SHP77 treated with DMSO at 0.1 percent for 48 hours (cell line): ENCODE measurements around the gene ABCF2.

Source experiments
- DNase-seq: peaks from one replicate; lab custom pipeline; 2025; lab: John Stamatoyannopoulos, UW

ABCF2 gene

DNA sequence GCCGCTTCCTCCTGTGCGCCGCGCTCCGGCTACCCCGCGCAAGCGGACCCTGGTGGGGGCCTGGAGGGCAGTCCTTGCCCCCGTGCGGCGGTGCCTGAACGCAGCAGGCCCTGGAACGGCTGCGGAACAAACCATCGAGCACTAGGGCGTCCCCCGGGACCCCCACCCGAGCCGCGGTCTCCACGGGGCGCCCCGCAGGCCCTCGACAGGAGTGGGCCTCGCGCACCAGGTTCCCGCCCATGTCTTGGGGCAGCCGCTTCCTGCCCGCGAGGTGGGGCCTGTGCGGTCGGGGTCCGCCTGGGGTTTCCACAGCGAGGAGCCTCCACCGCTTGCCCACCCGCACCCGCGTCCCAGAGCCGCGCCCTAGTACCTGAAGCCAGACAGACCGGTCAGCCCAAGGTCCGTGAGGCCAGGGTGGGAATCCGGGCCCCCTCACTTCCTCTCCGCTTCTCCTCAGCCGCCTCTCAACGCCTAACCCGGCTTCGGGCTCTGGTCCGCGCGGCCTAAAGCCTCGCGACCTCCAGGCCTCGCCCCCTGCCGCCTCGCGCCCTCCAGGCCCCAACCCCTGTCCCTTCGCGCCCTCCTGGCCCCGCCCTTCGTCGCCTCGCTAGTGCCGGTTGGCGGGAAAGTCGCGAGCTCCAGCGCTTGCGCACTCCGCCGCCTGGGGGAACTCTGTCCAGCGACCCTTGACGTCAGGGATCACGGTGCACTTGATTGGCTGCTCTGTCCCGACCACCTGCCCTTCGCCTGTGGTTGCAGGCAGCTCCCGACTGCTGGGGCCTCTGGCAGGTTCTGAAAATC lies 52.6 kb downstream of the ABCF2 start:
- DNase-seq, result no peak

DNA sequence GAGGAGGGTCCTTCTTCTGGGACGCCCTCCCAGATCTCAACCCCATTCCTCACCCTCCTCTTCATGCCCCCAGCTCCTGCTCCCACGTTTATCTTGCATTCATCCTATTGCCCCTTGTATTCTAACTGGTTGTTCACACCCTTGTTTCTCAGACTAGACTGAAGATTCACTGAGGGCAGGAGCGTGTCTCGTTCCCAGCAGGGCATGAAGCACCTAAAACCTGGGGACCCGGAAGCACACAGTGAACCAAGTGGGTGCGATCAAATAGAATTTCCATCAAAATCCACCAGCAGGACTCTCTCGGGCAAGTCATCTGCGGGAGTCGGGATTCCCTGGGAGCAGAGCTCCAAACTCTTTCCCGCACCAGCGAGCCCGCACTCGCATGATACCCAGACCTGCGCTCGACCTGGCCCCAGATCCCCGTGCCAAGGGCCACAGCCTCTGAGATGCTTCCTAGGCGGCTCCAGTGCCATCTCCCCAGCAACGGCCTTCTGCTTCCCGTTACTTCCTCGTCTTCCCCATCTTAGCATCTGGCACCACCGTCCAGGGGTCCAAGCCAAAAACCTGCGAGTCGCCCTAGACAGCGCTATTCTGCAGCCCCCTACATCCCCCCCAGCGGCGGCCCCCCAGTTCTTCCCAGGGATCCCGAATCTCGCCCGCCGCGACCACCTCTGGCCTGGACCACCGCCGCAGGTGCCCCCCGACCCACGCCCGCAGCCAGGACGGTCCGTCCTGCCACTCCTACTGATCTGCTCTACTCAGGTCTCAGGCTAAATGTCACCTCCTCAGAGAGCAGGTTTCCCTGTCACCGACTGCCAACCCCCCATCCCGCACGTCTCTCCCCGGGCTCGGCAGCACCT lies 53.4 kb downstream of the ABCF2 start:
- no peak for DNase-seq

DNA sequence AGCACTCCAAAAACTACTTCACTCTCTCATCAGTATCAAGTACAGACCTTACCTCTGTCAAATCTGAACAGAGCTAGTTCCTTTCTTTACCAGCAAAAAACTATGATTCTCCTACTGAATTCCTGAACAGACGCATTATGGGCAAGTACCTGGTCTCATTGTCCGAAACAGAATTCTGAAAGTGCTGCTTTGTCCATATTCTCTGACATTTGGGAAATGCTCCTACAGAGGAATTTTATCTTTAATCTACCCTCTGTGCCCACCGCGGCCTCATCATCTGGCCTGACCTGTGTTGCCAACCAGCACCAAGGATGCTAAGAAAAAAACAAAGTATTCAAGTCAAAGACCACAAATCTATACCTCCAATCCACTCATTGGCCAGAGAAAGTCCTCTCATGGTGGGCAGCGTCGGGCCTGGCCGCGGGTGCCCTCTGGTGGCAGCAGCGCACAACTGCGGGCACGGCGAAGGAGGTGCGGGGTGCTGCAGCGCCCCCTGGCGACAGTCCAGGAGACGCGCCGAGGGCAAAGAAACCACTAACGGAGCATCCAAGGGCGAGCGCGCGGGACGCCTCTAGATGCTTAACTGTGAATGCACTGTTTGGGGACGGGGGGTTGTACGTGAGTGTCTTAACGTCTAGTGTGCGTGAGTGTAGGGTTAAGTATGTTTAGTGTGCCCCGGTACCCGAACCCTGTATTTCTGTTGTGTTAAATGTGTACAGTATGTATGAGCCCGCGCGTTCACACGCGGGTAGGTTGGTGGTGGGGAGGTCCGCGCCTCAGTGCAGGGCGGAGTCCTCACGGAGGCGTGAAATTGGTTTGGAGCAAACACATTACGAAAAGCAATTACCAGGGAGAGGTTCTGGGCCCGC lies 54.5 kb downstream of the ABCF2 start:
- peak; percentile 31 for DNase-seq

DNA sequence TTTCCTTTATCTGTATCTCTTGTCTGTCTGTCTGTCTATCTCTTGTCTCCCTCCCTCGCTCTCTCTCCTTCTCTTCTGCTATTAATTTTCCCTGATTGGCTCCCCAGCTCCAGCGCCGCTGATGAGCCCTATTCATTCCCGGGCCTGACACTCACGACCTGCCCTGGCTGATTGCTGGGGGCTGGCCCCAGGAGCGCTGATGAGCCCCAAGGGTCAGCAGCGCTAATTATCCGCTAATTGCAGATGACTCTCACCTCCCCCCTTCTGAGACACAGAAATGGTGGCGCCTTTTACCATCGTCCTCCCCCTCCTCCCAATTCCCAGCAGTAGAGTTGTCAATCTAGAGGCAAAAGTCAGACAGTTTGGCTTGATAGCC lies 58.2 kb downstream of the ABCF2 start:
- DNase-seq, result no peak

DNA sequence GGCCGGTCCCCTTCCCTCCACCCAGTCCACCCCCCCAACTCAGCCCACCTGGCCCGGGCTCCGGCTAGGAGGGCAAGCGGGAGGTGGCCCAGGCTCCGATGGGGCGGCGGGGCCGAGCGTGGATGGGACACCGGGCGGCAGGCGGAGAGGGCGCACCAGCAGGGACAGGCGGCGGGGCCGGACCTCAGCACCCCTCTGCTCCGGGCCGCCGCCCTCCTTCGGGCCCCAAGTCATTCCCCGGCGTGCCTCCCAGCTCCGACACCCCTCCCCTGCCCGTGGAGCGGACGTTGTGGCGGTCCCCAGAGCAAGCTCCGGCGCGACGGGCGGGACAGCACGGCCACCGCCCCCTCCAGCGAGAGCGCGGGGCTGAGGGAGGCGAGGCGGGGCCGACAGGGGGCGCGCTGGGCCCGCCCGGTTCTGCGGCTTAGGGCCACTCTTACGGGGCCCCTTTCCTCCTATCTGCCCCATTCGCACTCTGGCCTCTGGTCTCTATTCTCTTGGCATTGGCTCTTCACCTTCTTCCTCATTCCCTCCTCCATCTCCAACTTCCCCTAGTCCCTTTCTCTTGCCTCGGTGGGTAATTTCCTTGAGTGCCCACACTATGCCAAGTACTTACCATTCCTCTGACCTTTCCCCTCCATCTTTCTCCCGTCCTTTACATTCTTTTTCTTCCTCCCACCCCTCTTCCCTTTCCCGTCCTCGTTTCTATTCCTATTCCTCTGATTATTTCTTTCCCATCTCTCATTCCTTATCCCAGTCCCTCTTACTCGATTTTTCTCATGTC lies 58.8 kb downstream of the ABCF2 start:
- no peak for DNase-seq

DNA sequence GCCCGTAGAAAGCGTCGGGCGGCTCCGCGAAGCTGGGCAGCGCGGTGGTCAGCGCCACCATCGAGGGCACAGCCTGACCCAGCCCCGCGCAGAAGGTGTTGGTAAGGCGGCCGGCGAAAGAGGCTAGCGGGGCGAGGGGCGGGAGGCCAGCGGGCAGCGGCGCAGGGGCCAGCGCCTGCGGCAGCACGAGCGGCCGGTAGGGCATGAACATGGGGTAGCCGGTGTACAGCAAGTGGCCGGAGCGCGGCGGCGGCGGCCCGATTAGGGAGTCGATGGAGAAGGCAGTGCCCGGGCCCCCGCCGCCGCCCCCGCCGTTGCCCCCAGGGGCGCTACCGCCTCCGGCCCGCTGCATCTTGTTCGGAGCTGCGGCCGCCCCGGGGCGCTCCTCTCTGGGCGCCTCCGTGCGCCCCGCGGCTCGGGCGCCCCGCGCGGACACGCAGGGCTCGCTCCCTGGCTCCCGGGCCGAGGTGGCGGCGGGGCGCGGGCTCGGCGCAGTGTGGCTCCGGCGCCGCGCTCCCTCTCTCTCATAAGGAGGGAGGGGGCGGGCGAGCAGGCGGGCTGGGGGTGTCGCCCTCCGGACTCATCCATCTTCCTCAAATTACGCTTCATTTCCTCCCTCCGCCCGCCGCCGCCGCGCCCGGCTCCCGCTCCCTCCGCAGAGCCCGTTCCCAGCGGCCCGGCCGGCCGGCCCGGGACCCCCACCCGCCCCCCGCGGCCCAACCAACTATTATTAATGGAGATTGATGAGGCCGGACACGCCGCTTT lies 59.6 kb downstream of the ABCF2 start, which contains the start of gene GBX1:
TSS of gene GBX1 (minus strand) at position 498 of the 765 bp plus-strand sequence. CDS start at position 352, 146 bp downstream.
- DNase-seq, result no peak

DNA sequence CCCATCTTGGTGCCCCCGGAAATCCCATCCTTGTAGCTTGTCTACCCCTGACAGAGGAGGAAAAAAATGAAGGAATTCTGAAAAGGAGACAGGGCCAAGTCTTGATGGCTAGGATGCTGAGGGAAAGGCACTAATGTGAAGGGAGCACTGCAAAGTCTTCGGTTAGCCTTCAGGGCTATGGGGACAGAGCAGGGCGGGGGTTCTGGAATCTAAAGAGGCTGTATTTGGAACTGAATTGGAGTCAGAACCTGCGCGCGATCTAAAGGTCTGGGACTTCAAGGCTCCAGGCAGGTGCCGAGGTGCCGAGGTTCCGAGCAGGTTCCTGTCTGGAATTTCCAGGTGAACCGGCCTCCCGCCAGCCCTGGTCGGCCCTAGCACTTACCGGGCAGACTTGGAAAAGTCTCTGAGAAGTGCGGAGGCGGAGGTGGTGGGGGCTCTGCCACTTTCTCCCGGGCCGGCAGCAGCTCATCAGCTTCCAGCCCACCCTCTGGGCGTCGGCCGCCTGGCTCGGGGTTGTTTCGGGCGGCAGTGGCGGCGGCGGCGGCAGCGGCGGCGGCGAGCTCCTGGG lies 60.3 kb downstream of the ABCF2 start:
- no peak for DNase-seq
